ENCODE measurements around the gene MYH9. TPM values are rescaled to one million over a fixed set of nuclear protein-coding genes. Genes with fewer than 3 reads are reported as not detected.

The MYH9 gene
- total RNA-seq, 2 experiments from 2014 or later, result 616 to 642 TPM

Other genes with a start within 250 kb of the MYH9 start
- 10 to 100 TPM; 32.7 to 33.2 TPM for gene APOL3, start 227.2 kb downstream of the MYH9 start, total RNA-seq
- gene APOL4, start 186.2 kb downstream of the MYH9 start, total RNA-seq, result under 1 TPM; 0.63 to 0.84 TPM
- 10 to 100 TPM; 60.2 to 61.2 TPM for gene APOL2, start 148.4 kb downstream of the MYH9 start, total RNA-seq
- 10 to 100 TPM; 33.0 to 35.6 TPM for gene APOL1, start 134.8 kb downstream of the MYH9 start, total RNA-seq
- 100 to 1,000 TPM; 117 to 124 TPM for gene TXN2, start 93.7 kb upstream of the MYH9 start, total RNA-seq
- 10 to 100 TPM; 25.3 to 26.3 TPM for gene FOXRED2, start 119.1 kb upstream of the MYH9 start, total RNA-seq
- 100 to 1,000 TPM; 327 to 338 TPM for gene EIF3D, start 141.2 kb upstream of the MYH9 start, total RNA-seq